T-cell (primary cell): Measurements from ENCODE around the gene ZNF385D. TPM values are rescaled to one million over a fixed set of nuclear protein-coding genes. Genes with fewer than 3 reads are reported as not detected.
"Not testable (repeated sequence)": the region's sequence is repeated elsewhere in the genome, so short reads cannot be mapped to it uniquely, and the experiment has no call there.

Experiments used
- ATAC-seq, 4 experiments: fragments of 200-7000 bp in 3 of 4; fragments of 150-1000 bp in 1 of 4; cut with Tn5 transposase; replicated peaks in 1 of 4; 1 replicate in 3 of 4; 2 replicates in 1 of 4; pipeline ENCODE4 v1.10.0; 2021; ENCODE audit warnings: moderate library complexity in 3 of 4, mild to moderate bottlenecking in 2 of 4, moderate number of reproducible peaks in 1 of 4
- CTCF ChIA-PET, 2 donors: fragments of 300-600 bp; sonication (Branson Sonifier 250); formaldehyde crosslinking; loops; one replicate each; lab custom pipeline; 2022; ENCODE audit warnings: antibody characterized with exemption in 2 of 2; lab: Charles Lee
- POLR2A ChIA-PET, 2 donors: fragments of 300-600 bp; sonication (Branson Sonifier 250); formaldehyde crosslinking; loops; one replicate each; lab custom pipeline; 2022; ENCODE audit warnings: antibody characterized with exemption in 2 of 2; lab: Charles Lee
- DNase-seq, 35 experiments: peaks; one replicate each; pipeline versions ENCODE4 v3.0.0 to v3.0.0-alpha.2; 2013 to 2023
- H3K27ac ChIP-seq: one replicate; pipeline ENCODE4 v1.5.1; 2013; ENCODE audit warnings: low read length
- H3K27me3 ChIP-seq, 2 experiments: replicated peaks in 1 of 2; 1 replicate in 1 of 2; 2 replicates in 1 of 2; pipeline versions ENCODE4 v1.6.1 to v1.7.0; 2013; ENCODE audit warnings: low read length in 1 of 2, mixed read lengths in 1 of 2; ENCODE audit not compliant: control insufficient read depth in 2 of 2, insufficient read depth in 2 of 2; ENCODE audit errors: extremely low read depth in 1 of 2
- H3K36me3 ChIP-seq, 2 donors: 1 replicate in 1 of 2; 2 replicates in 1 of 2; pipeline versions ENCODE4 v1.6.1 to v1.7.0; 2013; ENCODE audit warnings: low read length in 1 of 2; ENCODE audit not compliant: control insufficient read depth in 2 of 2, insufficient read depth in 1 of 2; ENCODE audit errors: extremely low read depth in 1 of 2
- H3K4me1 ChIP-seq, 2 experiments: 1 replicate in 1 of 2; 2 replicates in 1 of 2; pipeline versions ENCODE4 v1.6.1 to v1.7.0; 2013; ENCODE audit warnings: low read length in 2 of 2, mixed read lengths in 1 of 2; ENCODE audit not compliant: insufficient read depth in 2 of 2, control insufficient read depth in 1 of 2; ENCODE audit errors: extremely low read depth in 1 of 2
- H3K4me3 ChIP-seq, 2 donors: 1 replicate in 1 of 2; 2 replicates in 1 of 2; pipeline versions ENCODE4 v1.5.1 to v1.7.0; 2013; ENCODE audit warnings: mild to moderate bottlenecking in 2 of 2, low read length in 1 of 2, moderate library complexity in 1 of 2; ENCODE audit not compliant: control insufficient read depth in 1 of 2; ENCODE audit errors: extremely low read depth in 1 of 2
- H3K9me3 ChIP-seq: 2 replicates; pipeline ENCODE4 v1.7.0; 2013
- H3K27ac Mint-ChIP-seq, 2 donors: one replicate each; pipeline ENCODE4 v1.8.0; 2020 to 2021; ENCODE audit warnings: mild to moderate bottlenecking in 2 of 2, mixed read lengths in 2 of 2
- H3K27me3 Mint-ChIP-seq, 2 donors: one replicate each; pipeline ENCODE4 v1.8.0; 2021 to 2022; ENCODE audit warnings: mixed read lengths in 2 of 2
- H3K36me3 Mint-ChIP-seq: one replicate; pipeline ENCODE4 v1.8.0; 2021; ENCODE audit warnings: mixed read lengths
- H3K4me1 Mint-ChIP-seq, 3 donors: one replicate each; pipeline ENCODE4 v1.8.0; 2020 to 2022; ENCODE audit warnings: mixed read lengths in 3 of 3, mild to moderate bottlenecking in 1 of 3
- H3K4me3 Mint-ChIP-seq, 3 donors: one replicate each; pipeline ENCODE4 v1.8.0; 2020 to 2022; ENCODE audit warnings: mild to moderate bottlenecking in 3 of 3, mixed read lengths in 3 of 3, moderate library complexity in 3 of 3
- H3K9me3 Mint-ChIP-seq, 3 donors: one replicate each; pipeline ENCODE4 v1.8.0; 2020 to 2022; ENCODE audit warnings: mixed read lengths in 3 of 3
- WGBS: methylation state at CpG from one replicate; pipeline ENCODE4 v1.1.5; 2013; ENCODE audit warnings: missing lambda C conversion rate; ENCODE audit not compliant: insufficient coverage; 5-methylcytosine and 5-hydroxymethylcytosine counted together
- total RNA-seq, 35 experiments: library from RNA in 6 of 35; stranded (reverse) in 6 of 35; fragments of 120-200 nt in 1 of 35; gene quantifications; one replicate each; pipeline versions ENCODE4 v1.2.1 to v1.2.4 and lab custom pipeline; 2013 to 2026

Gene ZNF385D
- total RNA-seq, 5 donors from 2014 or later (not counting 1 experiment from before 2014, with no cell fraction given): 0.03 to 0.47 (median 0.35) TPM

GRCh38 chr3:21393683-21394311, 357.2 kb downstream of the ZNF385D start:
- DNase-seq: no peak
- no peaks in the 10 kb centered on the region for H3K4me1 ChIP-seq
- H3K36me3 Mint-ChIP-seq: no peaks in the 10 kb centered on the region
- no peaks in the 10 kb centered on the region for H3K27me3 ChIP-seq
- ATAC-seq: no peak
- H3K9me3 Mint-ChIP-seq: peaks cover 3 to 12% (median 10%) of the 10 kb centered on the region in 3 donors
- no peak overlapping the region for H3K4me3 Mint-ChIP-seq
- ChIA-PET CTCF (no interaction called here), POLR2A (no interaction called here)
- H3K27ac ChIP-seq: no peak overlapping the region
- H3K9me3 ChIP-seq: no peaks in the 10 kb centered on the region
- no CpG with 5 or more reads among the region's 4 CpGs for WGBS
- no peaks in the 10 kb centered on the region for H3K4me1 Mint-ChIP-seq
- H3K36me3 ChIP-seq: no peaks in the 10 kb centered on the region
- no peak overlapping the region for H3K4me3 ChIP-seq
- no peaks in the 10 kb centered on the region for H3K27me3 Mint-ChIP-seq
- no peak overlapping the region for H3K27ac Mint-ChIP-seq

- no peaks in the 10 kb centered on the region for H3K4me1 Mint-ChIP-seq
- H3K27me3 ChIP-seq: no peaks in the 10 kb centered on the region
- H3K27ac Mint-ChIP-seq: no peak overlapping the region
- no peaks in the 10 kb centered on the region for H3K36me3 Mint-ChIP-seq
- DNase-seq (no peak), ATAC-seq (no peak)
- ChIA-PET POLR2A (no interaction called here), CTCF (no interaction called here)
- no peaks in the 10 kb centered on the region for H3K36me3 ChIP-seq
- no peak overlapping the region for H3K4me3 ChIP-seq
- WGBS: no CpG with 5 or more reads among the region's 1 CpG
- no peaks in the 10 kb centered on the region for H3K27me3 Mint-ChIP-seq
- H3K4me3 Mint-ChIP-seq: no peak overlapping the region
- no peak overlapping the region for H3K27ac ChIP-seq
- H3K4me1 ChIP-seq: no peaks in the 10 kb centered on the region
- no peaks in the 10 kb centered on the region for H3K9me3 ChIP-seq
- H3K9me3 Mint-ChIP-seq: peaks cover 13 to 18% (median 15%) of the 10 kb centered on the region in 3 donors
These were observed 358.5 kb downstream of the ZNF385D start for GRCh38 chr3:21392526-21392925.

- H3K36me3 Mint-ChIP-seq: no peaks in the 10 kb centered on the region
- no peaks in the 10 kb centered on the region for H3K4me1 Mint-ChIP-seq
- no CpG with 5 or more reads among the region's 1 CpG for WGBS
- no peak overlapping the region for H3K27ac Mint-ChIP-seq
- POLR2A ChIA-PET: no interaction called here
- peaks cover 16 to 18% (median 18%) of the 10 kb centered on the region in 3 donors for H3K9me3 Mint-ChIP-seq
- Histone ChIP-seq H3K36me3 (no peaks in the 10 kb centered on the region), H3K27ac (no peak overlapping the region), H3K4me3 (no peak overlapping the region), H3K27me3 (no peaks in the 10 kb centered on the region), H3K4me1 (no peaks in the 10 kb centered on the region), H3K9me3 (no peaks in the 10 kb centered on the region)
- CTCF ChIA-PET: interaction anchor here in 1 of 2 donors (0.6 to 0.7 kb wide), 2 partner anchors 28 to 139 kb away, joined by 3 to 4 read pairs; no protein-coding TSS in a partner anchor
- ATAC-seq (no peak), DNase-seq (no peak)
- no peaks in the 10 kb centered on the region for H3K27me3 Mint-ChIP-seq
- H3K4me3 Mint-ChIP-seq: no peak overlapping the region
These were observed 360.2 kb downstream of the ZNF385D start for GRCh38 chr3:21390856-21391255.

GRCh38 chr3:21390136-21390535, 360.9 kb downstream of the ZNF385D start:
- ATAC-seq (no peak), DNase-seq (no peak)
- H3K27ac ChIP-seq: no peak overlapping the region
- H3K4me3 ChIP-seq: no peak overlapping the region
- CTCF ChIA-PET: no interaction called here
- 80% methylated on average over 1 of the region's 3 CpGs for WGBS
- H3K36me3 ChIP-seq: no peaks in the 10 kb centered on the region
- Mint-ChIP-seq H3K4me1 (no peaks in the 10 kb centered on the region), H3K27ac (no peak overlapping the region), H3K27me3 (no peaks in the 10 kb centered on the region), H3K36me3 (no peaks in the 10 kb centered on the region), H3K9me3 (peaks cover 16 to 25% (median 20%) of the 10 kb centered on the region in 3 donors), H3K4me3 (no peak overlapping the region)
- no peaks in the 10 kb centered on the region for H3K4me1 ChIP-seq
- POLR2A ChIA-PET: no interaction called here
- H3K9me3 ChIP-seq: no peaks in the 10 kb centered on the region
- H3K27me3 ChIP-seq: no peaks in the 10 kb centered on the region

- H3K9me3 Mint-ChIP-seq: peaks cover 16 to 25% (median 18%) of the 10 kb centered on the region in 3 donors
- DNase-seq, CTCF ChIA-PET, H3K4me1 Mint-ChIP-seq, H3K27ac ChIP-seq, H3K27me3 Mint-ChIP-seq, H3K4me3 Mint-ChIP-seq, POLR2A ChIA-PET, H3K36me3 ChIP-seq, H3K36me3 Mint-ChIP-seq, H3K27ac Mint-ChIP-seq, ATAC-seq, H3K9me3 ChIP-seq, H3K4me1 ChIP-seq, H3K4me3 ChIP-seq, H3K27me3 ChIP-seq: not testable (repeated sequence)
- WGBS: 88% methylated on average over 21 of the region's 30 CpGs
These were observed 363.7 kb downstream of the ZNF385D start for GRCh38 chr3:21387142-21387826.

GRCh38 chr3:21378036-21378435, 373.0 kb downstream of the ZNF385D start:
- DNase-seq, POLR2A ChIA-PET, H3K36me3 ChIP-seq, H3K4me1 ChIP-seq, H3K36me3 Mint-ChIP-seq, H3K9me3 ChIP-seq, H3K27ac ChIP-seq, H3K4me3 ChIP-seq, H3K27me3 ChIP-seq, H3K4me3 Mint-ChIP-seq, CTCF ChIA-PET, H3K4me1 Mint-ChIP-seq, H3K27ac Mint-ChIP-seq, ATAC-seq, H3K9me3 Mint-ChIP-seq, H3K27me3 Mint-ChIP-seq: not testable (repeated sequence)
- 86% methylated on average over 1 of the region's 5 CpGs for WGBS
